NCI-H2029 treated with DMSO at 0.1 percent for 48 hours (cell line): ENCODE measurements around the gene C14orf132.
"Not testable (repeated sequence)": the region's sequence is repeated elsewhere in the genome, so short reads cannot be mapped to it uniquely, and the experiment has no call there.

Experiments
- DNase-seq: peaks from one replicate; lab custom pipeline; 2025; lab: John Stamatoyannopoulos, UW

Gene C14orf132

DNA sequence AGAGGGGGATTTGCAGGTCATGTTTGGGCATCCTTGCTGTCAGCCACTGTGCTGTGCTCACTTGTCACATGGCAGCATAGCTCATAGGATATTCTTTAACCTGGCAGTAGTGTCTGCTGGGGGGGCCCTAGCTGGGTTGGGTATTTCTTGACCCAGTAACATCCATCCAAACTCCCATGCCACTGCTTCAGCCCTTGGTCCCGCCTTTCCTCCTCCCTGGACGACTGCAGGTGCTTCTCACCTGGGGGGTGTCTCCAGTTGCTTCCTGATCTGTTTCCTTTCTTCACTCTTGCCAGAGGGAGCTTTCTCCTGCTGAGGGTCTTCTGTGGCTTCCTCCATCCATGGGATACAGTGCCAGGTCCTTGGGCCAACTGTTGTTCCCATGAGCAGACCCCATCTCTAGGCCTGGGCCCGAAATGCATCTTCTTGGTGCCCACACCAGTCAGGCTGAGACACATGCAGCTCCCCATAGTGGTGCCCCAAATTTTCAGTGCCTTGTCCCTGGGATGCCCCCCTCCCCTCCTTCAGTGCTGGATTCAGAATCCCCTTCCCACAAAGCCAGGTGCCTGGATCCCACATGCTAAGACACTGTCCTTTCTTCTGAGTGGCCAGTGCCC, 20.5 kb downstream of the C14orf132 start:
- no peak for DNase-seq

DNA sequence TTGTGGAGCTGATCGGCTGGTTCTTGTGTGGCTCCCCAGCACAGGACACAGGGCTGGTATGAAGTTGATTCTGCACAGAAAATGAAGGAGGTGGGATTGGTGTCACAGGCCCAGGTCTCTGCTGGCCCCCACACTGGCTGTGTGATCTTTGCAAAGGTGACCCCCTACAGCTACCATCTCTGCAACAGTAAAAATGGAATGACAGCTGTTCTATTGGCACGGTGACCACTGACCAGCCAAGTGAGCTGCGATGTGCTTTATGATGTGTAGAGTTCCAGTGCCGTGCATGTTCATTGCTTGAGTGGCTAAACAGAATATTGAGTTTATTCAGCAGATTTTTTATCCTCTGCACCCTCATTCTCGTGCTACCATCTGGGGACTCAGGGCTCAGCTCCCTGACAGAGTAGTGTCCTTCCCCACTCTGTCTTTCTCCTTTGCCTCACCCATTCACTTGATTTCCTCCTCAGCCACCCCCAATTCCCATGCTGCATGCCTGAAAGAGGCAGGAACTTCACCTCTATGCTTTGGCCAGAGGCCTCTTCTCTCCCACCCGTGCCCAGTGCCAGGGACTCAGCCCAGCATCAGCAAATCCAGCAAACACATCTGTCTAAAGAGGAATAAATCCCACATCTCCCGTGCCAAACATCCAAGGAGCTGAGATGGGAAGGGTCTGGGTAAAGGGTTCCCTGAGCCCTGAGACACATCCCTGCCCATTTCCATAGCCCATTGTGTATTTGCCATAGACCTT, 21.2 kb downstream of the C14orf132 start:
- no peak for DNase-seq

DNA sequence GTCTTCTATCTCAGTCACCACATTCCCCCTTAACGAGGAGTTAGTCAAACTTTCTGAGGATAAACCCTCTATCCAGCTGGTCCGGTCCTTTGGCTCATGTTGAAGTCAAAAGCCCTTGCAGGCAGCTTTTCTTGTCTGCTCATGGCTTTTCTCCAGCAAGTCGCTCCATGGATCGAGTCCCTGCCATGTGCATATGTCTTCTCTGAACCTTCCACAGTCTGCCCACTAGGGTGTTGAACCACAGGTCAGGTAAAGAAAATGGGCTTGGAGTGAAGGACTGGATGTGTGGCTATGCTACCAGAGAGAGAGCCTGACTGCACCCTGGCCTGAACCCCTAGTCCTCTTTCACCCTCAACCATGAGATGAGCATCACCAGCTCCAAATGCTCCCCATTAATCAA, 22.8 kb downstream of the C14orf132 start:
- no peak for DNase-seq

DNA sequence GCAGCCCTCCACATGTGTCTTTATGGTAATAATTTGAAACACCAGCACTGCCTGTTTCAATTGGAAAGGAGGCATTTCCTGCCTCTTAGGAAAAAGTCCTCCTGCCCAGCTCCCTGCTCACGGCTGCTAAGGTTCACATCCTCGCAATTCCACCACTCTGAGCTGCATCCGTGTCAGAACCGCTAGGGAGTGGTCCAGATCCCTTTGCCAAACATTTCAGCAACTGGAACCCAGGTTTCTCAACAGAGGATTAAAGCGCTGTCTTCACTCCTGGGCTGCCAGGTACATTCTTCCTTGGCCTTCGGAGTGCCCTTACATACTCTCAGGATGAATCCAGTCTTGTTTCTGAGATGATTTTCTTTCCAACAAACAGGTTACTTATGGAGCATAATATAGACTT, 23.3 kb downstream of the C14orf132 start:
- DNase-seq: no peak

DNA sequence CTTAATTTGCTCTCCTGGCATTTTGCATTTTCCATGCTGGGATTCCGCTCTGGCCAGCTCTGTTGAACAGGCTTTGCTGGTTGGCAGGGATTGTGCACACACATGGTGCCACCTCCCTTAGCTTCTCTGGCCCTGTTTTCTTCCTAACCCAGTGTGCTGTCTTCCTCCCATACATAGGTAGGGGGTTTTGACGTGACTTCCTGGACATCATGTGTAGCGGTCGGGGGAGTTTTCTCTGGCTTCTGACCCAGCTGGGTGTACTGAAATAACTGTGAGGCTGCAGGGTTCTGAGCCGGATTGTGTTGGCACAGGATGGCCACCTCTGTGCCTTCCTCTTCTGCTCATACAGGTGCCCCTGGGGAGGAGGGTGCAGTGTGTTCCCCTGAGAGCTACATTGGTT, 25.7 kb downstream of the C14orf132 start:
- DNase-seq: no peak

DNA sequence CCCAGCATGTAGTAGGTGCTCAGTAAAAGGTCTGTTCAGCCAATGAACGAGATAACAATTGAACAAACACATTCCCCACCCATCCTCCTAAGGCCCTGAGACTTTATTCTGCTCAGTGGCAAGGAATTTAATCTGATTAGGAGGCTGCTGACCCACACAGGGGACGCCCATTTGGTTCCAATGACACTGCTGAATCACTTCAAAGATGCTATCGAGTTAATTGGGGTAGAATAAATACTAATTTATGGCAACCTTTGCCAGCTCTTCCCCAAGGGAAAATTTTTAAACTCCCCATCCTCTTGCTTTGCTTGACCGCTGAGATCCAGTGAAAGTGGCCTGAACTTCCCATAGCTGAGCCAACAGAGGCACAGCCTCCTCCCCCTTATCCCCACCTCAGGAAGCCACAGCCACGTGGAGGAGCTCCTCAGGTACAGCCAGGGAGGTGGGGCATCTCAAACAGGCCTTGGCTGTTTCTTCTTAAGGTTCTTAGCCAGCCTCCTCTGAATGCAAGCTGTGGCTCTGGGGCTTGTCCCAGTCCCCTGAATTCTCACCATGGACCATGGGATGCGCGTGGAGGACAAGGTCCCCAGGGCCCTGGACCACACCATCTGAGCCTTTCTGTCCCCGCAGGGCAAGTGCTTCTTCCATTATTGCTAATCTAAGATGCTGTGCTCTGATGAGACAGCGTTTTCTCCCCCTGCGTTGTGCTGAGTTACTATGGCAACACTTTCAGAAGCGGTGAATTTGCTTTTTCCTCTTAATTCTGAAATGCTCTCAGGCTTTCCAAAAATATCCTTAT, 26.7 kb downstream of the C14orf132 start:
- no peak for DNase-seq

DNA sequence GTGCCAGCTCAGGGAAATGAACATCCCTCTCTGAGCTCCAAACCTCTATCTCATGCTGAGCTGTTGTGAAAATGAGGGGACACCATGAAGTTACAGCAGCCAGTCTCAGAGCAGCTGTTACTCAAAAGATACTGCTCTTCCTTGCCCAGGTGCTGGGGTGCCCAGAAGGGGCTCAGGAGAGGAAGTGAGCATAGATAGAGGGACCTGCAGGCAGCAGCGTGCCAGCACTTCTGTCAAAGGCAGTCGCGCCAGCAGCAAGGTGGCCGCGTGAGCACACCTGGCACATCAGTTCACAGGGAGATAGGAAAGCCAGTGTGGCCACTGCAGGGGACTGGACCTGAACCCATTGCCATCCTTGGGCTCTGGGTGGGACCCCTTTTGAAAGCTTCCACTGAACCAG, 27.8 kb downstream of the C14orf132 start:
- no peak for DNase-seq

DNA sequence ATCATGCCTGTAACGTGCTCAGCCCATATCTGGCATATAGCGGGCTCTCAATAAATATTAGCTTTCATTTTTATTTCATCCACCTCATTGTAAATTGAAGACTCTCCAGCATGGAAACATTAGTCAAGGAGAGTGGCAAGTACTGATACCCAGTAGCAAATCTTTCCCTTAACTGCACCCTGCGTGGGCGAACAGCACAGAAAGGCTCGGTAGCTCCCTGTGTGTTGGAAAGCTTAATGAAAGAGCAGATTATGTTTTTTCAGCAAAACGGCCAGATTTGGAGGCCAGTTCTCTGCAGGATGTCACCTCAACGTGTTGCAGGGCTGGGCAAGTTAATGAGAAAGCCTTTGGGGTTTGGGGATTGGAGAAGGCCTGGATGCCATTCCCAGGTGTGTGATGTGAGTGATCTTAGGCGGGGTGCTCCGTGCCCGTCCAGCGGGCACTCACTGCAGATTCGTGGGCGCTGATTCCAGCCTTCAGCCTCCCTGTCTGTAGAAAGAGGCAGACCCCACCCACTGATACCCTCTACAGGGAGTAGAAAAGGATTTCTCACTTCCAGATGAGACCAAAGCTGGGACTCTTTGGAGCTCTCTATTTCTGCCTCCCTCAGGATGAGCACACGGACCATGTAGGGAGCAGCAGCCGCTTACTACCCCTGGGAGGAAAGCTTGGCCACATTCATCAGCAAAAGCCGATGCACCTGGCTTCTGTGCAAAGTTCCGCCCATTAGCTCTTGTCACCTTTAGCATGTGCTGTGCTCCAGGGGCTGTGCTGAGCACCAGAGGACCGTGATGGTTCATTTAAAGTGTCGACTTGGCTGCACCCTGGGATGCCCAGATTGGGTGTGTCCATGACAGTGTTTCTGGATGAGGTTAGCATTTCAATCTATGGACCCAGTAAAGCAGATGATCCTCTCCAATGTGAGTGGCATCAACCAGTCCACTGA, 29.1 kb downstream of the C14orf132 start:
- no peak for DNase-seq

DNA sequence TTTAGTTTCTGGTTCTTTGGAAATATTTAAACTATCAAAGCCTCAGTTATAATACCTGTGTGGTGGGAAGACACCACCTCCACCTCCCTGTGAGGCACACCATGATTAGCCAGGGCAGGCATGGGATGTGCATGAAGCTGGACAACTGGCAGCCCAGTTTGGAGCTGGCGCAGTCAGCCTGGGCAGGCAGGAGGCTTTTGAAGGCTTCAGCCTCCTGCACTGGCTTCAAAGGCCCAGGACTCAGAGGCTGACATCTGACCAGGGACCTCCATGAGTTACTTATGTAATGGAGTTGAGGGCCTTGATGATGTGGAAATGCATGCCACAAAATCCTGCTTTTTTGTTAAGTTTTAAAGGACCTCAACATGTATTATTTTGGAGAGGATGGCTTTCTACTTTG, 30.3 kb downstream of the C14orf132 start:
- no peak for DNase-seq

DNA sequence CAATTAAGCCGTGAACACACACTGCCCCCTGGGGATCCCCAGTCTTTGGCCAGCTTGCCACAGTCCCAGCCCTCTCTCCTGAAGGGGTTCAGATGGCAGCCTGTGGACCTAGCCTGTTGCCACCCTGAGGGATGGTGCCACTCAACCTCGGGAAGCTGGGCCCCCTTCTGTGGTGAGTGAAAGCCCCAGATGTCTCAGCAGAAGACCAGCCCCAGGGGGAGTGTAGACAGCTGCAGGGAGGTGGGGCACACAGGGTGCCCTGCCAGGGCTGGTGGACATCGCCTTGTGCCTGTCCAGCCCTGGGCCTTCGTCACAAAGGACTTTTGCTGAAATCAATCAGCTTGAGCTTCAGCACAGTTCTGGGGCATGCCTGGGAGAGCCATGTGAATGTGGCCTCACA, 32.4 kb downstream of the C14orf132 start:
- no peak for DNase-seq

DNA sequence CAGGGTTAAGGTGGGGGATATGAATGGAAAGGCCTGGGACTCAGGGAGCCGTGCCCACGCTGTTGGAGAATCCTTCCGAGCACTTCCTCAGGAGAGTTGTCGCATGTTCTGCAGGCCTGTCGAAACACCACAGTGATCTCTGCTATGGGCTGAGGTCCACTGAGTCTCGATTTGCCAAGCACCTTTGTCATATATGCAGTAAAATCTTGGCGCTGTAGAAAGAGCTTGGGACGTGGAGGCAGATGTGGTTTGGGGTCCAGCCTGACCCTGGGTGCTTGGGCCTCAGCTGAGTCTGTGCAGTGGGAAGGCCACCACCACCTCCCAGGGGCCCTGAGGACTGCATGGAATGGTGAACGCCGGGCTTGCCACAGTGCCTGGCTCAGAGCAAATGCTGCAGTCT, 32.9 kb downstream of the C14orf132 start:
- DNase-seq: no peak

DNA sequence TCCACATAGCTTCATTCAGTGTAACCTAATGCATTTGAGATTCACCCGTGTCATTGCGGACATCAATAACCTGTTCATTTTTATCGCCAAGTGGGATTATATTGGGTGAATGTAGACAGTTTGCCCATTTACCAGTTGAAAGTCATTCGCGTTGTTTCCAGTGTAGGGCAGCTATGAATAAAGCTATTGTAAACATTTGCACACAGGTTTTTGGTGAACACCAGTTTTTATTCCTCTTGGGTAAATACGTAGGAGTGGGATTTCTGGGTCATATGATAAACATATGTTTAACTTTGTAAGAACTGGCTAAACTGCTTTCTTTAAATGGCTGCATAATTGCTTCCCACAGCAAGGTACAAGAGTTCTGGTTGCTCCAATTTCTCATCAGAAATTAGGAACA, 33.6 kb downstream of the C14orf132 start:
- DNase-seq: no peak

DNA sequence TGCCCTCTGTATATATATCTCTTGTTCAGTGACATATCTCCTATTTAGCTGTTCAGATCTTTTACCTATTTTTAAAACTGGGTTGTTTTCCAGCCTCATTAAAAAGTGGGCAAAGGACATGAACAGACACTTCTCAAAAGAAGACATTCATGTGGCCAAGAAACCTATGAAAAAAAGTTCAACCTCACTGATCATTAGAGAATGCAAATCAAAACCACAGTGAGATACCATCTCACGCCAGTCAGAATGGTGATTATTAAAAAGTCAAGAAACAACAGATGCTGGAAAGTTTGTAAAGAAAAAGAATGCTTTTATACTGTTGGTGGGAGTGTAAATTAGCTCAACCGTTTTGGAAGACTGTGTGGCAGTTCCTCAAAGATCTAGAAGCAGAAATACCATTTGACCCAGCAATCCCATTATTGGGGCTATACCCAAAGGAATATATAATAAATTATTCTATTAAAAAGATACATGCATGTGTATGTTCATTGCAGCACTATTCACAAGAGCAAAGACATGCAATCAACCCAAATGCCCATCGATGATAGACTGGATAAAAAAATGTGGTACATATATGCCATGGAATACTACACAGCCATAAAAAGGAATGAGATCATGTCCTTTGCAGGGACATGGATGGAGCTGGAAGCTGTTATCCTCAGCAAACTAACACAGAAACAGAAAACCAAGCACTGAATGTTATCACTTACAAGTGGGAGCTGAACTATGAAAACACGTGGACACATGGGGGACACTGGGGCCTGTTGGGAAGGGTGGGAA, 34.3 kb downstream of the C14orf132 start:
- not testable (repeated sequence) for DNase-seq

DNA sequence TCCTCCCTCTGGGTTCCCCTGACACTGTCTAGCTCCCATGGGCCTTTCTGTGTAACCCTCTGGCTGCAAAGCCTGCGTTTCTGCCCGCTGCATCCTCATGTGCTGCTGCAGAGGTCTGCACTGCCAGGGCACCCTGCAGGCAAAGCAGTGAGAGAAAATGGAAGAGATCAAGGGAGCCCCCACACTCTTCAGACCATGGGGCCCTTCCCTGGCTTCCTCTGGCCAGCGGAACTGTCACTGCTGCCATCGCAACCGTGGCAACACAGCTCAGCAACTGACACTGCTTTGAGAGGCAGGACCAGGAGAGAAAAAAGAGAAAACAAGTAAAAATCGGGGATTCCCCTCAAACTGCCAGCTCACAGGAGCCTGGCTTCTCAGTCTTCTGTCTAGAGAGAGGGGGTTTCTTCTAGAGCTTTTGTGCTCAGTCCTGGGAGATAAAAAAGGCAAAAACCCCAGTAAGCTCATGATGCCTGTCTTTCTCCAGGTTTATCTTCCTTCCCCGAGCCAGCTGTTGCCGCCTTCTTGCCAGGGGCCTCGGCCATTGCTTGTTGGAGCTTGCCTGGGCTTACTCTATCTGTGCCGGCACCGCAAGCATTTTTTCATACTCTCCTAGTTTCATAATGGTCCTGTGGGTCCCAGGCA, 38.9 kb downstream of the C14orf132 start:
- no peak for DNase-seq

DNA sequence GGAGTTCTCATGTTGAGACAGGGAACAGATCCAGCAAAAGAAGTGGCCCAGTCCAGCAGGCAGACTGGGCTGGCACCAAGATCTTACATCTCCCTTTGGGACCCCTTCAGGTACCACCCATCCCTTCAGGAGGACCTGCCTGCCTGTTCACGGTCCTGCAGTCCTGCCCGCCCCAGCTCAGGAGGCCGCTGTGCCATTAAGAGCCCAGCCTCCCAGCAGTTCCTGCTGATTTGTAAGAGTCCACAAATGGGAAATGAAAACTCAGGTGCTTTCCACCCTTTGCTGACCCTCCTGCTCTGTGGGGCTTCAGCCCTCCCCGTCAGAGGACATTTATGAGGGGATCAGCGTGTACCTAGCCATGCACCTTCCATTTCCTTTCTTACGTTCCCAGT, 39.5 kb downstream of the C14orf132 start:
- no peak for DNase-seq

DNA sequence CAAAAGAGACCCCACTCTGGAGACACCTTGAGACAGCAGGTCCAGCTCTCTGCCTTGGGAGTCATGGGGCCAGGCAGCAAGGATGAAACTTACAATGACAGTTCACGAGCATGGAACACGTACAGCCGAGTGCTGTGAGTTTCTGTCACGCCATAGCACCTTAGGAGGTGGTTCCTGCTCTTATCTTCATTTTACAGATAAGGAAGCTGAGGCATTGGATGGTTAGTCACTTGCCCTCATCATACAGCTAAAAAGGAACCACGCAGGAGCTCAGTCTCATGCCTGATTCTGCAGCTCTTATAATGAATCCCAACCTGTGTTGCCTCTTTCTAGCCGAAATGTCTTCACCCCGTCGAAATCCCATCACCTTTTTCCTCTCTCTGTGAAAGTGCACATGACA, 39.9 kb downstream of the C14orf132 start:
- no peak for DNase-seq

DNA sequence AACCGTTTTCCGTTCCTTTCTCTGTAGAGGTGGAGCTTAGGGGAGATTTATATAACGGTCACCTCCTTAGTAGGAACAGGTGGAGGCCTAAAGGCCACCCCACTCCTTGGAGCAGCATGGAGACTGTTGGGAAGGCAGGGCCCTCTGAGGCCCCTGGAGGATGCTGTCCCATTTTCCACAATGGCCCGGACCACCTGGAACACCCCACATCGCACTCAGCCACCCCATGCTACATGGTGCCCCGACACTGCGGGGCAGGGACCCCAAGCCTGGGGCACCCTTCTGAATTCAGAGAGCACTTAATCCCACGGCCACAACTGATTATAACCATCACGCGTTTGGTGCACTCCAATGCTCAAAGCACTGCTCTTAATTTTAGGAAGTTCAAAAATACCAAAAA, 41.4 kb downstream of the C14orf132 start:
- no peak for DNase-seq

DNA sequence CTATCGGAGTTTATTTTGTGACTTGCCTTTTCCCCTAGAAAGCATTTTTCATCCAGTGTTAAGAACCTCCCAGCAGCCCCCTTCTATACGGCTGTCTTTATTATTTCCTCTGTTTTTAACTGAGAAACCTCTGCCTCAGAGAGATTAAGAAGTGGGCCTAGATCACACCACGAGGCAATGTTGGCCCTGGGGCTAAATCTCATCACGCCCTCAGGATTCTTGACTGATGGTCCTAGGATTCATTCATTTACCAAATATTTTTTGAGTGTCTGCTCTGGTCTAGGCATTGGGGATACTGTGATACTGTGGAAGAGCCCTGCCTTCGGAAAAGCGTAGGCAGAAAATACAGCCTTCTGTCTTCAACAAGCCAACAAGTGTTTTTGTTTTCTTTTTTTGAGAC, 42.1 kb downstream of the C14orf132 start:
- DNase-seq: no peak

DNA sequence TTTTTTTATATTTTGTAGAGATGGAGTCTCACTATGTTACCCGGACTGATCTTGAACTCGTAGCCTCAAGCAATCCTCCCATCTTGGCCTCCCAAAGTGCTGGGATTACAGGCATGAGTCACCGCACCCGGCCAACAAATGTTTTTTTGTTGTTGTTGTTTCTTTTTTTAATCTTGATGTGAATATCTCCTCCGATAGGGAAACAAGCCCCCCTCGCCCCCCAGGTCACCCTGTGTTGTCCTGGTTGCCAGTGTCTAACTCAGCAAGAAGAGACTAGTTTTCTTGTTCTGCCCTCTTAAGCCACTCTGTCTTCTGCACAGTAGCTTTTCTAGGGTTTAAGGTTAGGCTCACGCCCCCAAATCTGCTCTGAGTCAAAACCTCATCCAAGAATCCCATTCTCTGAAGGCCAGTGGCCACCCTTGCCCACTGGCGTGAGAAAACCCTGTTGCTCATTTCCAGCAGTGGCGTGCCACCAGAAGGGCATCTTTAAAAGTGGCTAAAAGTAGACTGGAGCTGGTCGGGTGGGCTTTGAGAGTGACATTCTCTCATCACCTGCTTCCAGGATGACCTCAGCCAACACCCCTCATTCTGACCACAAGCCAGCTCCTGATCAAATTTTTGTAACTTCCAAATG, 42.7 kb downstream of the C14orf132 start:
- DNase-seq: no peak
